CD8-positive, alpha-beta memory T cell (primary cell): ENCODE measurements around the gene WNK3. TPM values are rescaled to one million over a fixed set of nuclear protein-coding genes. Genes with fewer than 3 reads are reported as not detected.

Experiments
- CTCF ChIA-PET: fragments of 350-600 bp; sonication (Branson Sonifier 250); formaldehyde crosslinking; loops from one replicate; lab custom pipeline; 2021; ENCODE audit warnings: antibody characterized with exemption; lab: Charles Lee
- POLR2A ChIA-PET: fragments of 350-600 bp; sonication (Branson Sonifier 250); formaldehyde crosslinking; loops from one replicate; lab custom pipeline; 2021; ENCODE audit warnings: antibody characterized with exemption; lab: Charles Lee
- DNase-seq, 5 donors: peaks; one replicate each; pipeline versions ENCODE4 v3.0.0 to v3.0.0-alpha.2; 2020 to 2022; ENCODE audit warnings: mixed read lengths in 1 of 5
- H3K27ac ChIP-seq: one replicate; pipeline ENCODE4 v1.7.0; 2013; ENCODE audit warnings: low read depth, mild to moderate bottlenecking, low read length, moderate library complexity
- H3K27me3 ChIP-seq: 2 replicates; pipeline ENCODE4 v1.7.0; 2013; ENCODE audit warnings: low read length, mild to moderate bottlenecking; ENCODE audit not compliant: insufficient read depth, poor library complexity, severe bottlenecking
- H3K36me3 ChIP-seq: 2 replicates; pipeline ENCODE4 v1.7.0; 2013; ENCODE audit warnings: mild to moderate bottlenecking, low read length, moderate library complexity; ENCODE audit not compliant: insufficient read depth
- H3K4me1 ChIP-seq: 2 replicates; pipeline ENCODE4 v1.7.0; 2013; ENCODE audit warnings: mild to moderate bottlenecking, low read length, moderate library complexity; ENCODE audit not compliant: insufficient read depth
- H3K4me3 ChIP-seq: 2 replicates; pipeline ENCODE4 v1.7.0; 2013; ENCODE audit warnings: mild to moderate bottlenecking, low read length
- H3K9me3 ChIP-seq: 2 replicates; pipeline ENCODE4 v1.7.0; 2013; ENCODE audit warnings: mild to moderate bottlenecking, low read length
- H3K27ac Mint-ChIP-seq, 8 donors: one replicate each; pipeline ENCODE4 v1.8.0; 2020 to 2021; ENCODE audit warnings: mixed read lengths in 8 of 8, mild to moderate bottlenecking in 6 of 8, inconsistent platforms in 3 of 8, moderate library complexity in 3 of 8
- H3K27me3 Mint-ChIP-seq, 2 donors: one replicate each; pipeline ENCODE4 v1.8.0; 2020 to 2021; ENCODE audit warnings: mixed read lengths in 2 of 2, mild to moderate bottlenecking in 1 of 2, moderate library complexity in 1 of 2
- H3K36me3 Mint-ChIP-seq, 3 donors: one replicate each; pipeline ENCODE4 v1.8.0; 2020 to 2021; ENCODE audit warnings: mixed read lengths in 3 of 3, inconsistent platforms in 1 of 3, mild to moderate bottlenecking in 1 of 3
- H3K4me1 Mint-ChIP-seq, 3 donors: one replicate each; pipeline ENCODE4 v1.8.0; 2020 to 2021; ENCODE audit warnings: mixed read lengths in 3 of 3, inconsistent platforms in 1 of 3, mild to moderate bottlenecking in 1 of 3
- H3K4me3 Mint-ChIP-seq, 7 donors: one replicate each; pipeline ENCODE4 v1.8.0; 2020 to 2021; ENCODE audit warnings: mixed read lengths in 7 of 7, mild to moderate bottlenecking in 6 of 7, moderate library complexity in 4 of 7, inconsistent platforms in 2 of 7
- H3K9me3 Mint-ChIP-seq, 5 donors: one replicate each; pipeline ENCODE4 v1.8.0; 2020 to 2022; ENCODE audit warnings: mixed read lengths in 5 of 5, mild to moderate bottlenecking in 3 of 5, moderate library complexity in 2 of 5, inconsistent platforms in 1 of 5
- polyA plus RNA-seq: library from polyadenylated mRNA; unstranded; fragments of 300-500 nt; fragmentation: Illumina TruSeq; gene quantifications from one replicate; pipeline ENCODE4 v1.2.3, GENCODE V29; 2021
- total RNA-seq, 2 experiments: library from RNA; stranded (reverse); gene quantifications; one replicate each; pipeline ENCODE4 v1.2.3, GENCODE V29; 2021

Gene WNK3
- total and polyA plus RNA-seq, 3 experiments from 2014 or later, result 0.13 TPM

DNA sequence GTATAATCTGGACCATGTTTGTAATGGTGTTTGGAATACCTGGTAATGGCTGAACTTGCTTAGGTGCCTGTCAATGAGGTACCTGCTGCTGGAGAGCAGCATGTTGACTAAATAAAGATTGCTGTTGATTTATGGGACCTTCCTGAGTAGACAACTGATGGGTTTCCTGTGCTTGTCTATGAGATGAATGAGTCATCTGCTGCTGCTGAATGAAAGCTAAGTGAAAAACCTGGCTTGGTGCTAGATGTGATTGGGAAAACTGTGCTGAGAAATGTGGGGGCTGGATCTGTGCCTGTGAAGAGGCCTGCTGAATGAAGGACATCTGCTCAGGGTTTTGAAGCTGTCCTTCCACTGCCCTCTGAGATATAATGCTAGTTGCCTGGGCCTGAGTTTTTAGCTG, 69.6 kb downstream of the WNK3 start:
- H3K4me1 ChIP-seq, result no peaks in the 10 kb centered on the region

GRCh38 chrX:54281676-54282075, 76.2 kb downstream of the WNK3 start:
- ChIA-PET CTCF (no interaction called here), POLR2A (no interaction called here)
- no peak overlapping the region for H3K27ac ChIP-seq
- no peak overlapping the region for H3K27ac Mint-ChIP-seq
- peaks cover 0 to 3% (median 0%) of the 10 kb centered on the region in 5 donors for H3K9me3 Mint-ChIP-seq
- no peaks in the 10 kb centered on the region for H3K36me3 Mint-ChIP-seq
- H3K4me1 Mint-ChIP-seq, result no peaks in the 10 kb centered on the region
- no peak overlapping the region for H3K4me3 ChIP-seq
- H3K36me3 ChIP-seq, result no peaks in the 10 kb centered on the region
- no peaks in the 10 kb centered on the region for H3K4me1 ChIP-seq
- DNase-seq, result no peak
- peaks cover 6 to 15% of the 10 kb centered on the region in 2 donors for H3K27me3 Mint-ChIP-seq
- no peaks in the 10 kb centered on the region for H3K27me3 ChIP-seq
- no peaks in the 10 kb centered on the region for H3K9me3 ChIP-seq
- H3K4me3 Mint-ChIP-seq, result no peak overlapping the region

More for the DNA sequence above, 69.6 kb downstream of the WNK3 start:
- Mint-ChIP-seq H3K9me3 (no peaks in the 10 kb centered on the region), H3K4me1 (no peaks in the 10 kb centered on the region), H3K4me3 (no peak overlapping the region), H3K27ac (no peak overlapping the region), H3K27me3 (peaks cover 1 to 13% of the 10 kb centered on the region in 2 donors), H3K36me3 (no peaks in the 10 kb centered on the region)
- Histone ChIP-seq H3K36me3 (no peaks in the 10 kb centered on the region), H3K27ac (no peak overlapping the region), H3K9me3 (no peaks in the 10 kb centered on the region), H3K27me3 (no peaks in the 10 kb centered on the region), H3K4me3 (no peak overlapping the region)
- POLR2A ChIA-PET, result no interaction called here
- CTCF ChIA-PET, result no interaction called here
- no peak for DNase-seq

DNA sequence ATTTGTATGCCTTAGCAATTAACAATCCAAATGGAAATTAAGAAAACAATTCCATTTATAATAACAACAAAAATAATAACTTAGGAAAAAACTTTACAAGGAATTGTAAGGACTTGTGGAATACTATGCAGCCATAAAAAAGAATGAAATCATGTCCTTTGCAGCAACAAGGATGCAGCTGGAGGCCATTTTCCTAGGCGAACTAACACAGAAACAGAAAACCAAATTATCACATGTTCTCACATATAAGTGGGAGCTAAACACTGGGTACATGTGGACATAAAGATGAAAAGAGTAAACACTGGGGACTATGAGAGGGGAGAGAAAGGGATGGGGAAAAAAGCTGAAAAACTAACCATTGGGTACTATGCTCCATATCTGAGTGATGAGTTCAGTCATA, 77.4 kb downstream of the WNK3 start:
- H3K36me3 ChIP-seq, result no peaks in the 10 kb centered on the region
- DNase-seq, result no peak
- H3K36me3 Mint-ChIP-seq, result no peaks in the 10 kb centered on the region
- ChIA-PET CTCF (no interaction called here), POLR2A (no interaction called here)
- H3K4me1 ChIP-seq, result no peaks in the 10 kb centered on the region
- peaks cover 0 to 3% (median 0%) of the 10 kb centered on the region in 5 donors for H3K9me3 Mint-ChIP-seq
- H3K27me3 ChIP-seq, result no peaks in the 10 kb centered on the region
- H3K27ac ChIP-seq, result no peak overlapping the region
- no peak overlapping the region for H3K4me3 ChIP-seq
- H3K4me1 Mint-ChIP-seq, result no peaks in the 10 kb centered on the region
- peaks cover 6 to 15% of the 10 kb centered on the region in 2 donors for H3K27me3 Mint-ChIP-seq
- no peaks in the 10 kb centered on the region for H3K9me3 ChIP-seq
- H3K4me3 Mint-ChIP-seq, result no peak overlapping the region
- H3K27ac Mint-ChIP-seq, result no peak overlapping the region

DNA sequence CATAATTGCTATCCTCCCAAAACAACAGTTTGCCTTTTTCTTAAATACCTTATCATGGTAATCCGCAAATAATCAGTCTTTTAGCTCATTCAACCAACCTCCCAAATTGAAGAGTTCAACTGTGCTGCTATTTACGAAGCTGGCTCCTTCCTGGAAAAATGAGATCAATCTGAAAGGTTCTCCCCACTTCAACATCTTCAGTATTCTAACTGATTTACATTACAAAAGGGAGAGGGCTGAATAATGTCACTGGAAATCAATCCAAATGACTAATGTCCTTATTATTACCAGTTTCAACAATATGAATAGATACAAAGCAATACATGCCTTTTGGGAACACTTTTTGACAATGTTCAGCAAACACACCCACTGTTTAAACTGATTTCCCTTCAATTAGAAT, 86.2 kb downstream of the WNK3 start:
- Mint-ChIP-seq H3K4me3 (no peak overlapping the region), H3K27ac (no peak overlapping the region), H3K27me3 (peaks cover 0 to 9% of the 10 kb centered on the region in 2 donors), H3K36me3 (no peaks in the 10 kb centered on the region), H3K4me1 (no peaks in the 10 kb centered on the region), H3K9me3 (no peaks in the 10 kb centered on the region)
- no peak overlapping the region for H3K4me3 ChIP-seq
- H3K4me1 ChIP-seq, result no peaks in the 10 kb centered on the region
- no peaks in the 10 kb centered on the region for H3K36me3 ChIP-seq
- H3K9me3 ChIP-seq, result no peaks in the 10 kb centered on the region
- H3K27ac ChIP-seq, result no peak overlapping the region
- POLR2A ChIA-PET, result no interaction called here
- H3K27me3 ChIP-seq, result no peaks in the 10 kb centered on the region
- CTCF ChIA-PET, result no interaction called here
- no peak for DNase-seq

DNA sequence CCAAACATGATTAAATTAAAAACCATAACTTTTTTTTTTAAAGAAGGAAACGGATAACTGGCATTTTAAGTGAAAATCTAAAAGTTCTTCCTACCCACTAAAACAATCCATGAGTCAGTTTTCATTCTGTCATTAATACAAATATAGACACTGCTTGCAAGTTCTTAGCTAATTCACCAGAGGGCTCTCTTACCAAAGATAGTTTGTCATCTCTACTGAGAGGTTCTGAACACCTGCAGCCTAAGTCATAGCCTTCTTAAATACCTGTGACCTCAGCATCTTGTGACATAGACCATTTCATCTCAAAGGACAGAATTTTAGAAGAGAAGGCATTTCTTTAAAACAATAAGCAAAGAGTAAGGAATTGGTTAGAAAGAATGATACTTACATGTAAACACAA, 109.5 kb downstream of the WNK3 start:
- no peak for DNase-seq
- Mint-ChIP-seq H3K27me3 (peaks cover 8 to 12% of the 10 kb centered on the region in 2 donors), H3K36me3 (no peaks in the 10 kb centered on the region), H3K4me3 (no peak overlapping the region), H3K4me1 (no peaks in the 10 kb centered on the region), H3K27ac (no peak overlapping the region), H3K9me3 (no peaks in the 10 kb centered on the region)
- Histone ChIP-seq H3K4me3 (no peak overlapping the region), H3K36me3 (no peaks in the 10 kb centered on the region), H3K27me3 (no peaks in the 10 kb centered on the region), H3K4me1 (no peaks in the 10 kb centered on the region), H3K27ac (no peak overlapping the region), H3K9me3 (no peaks in the 10 kb centered on the region)
- POLR2A ChIA-PET, result no interaction called here
- CTCF ChIA-PET, result no interaction called here

GRCh38 chrX:54246866-54247265, 111.0 kb downstream of the WNK3 start:
- H3K4me3 Mint-ChIP-seq, result no peak overlapping the region
- no peaks in the 10 kb centered on the region for H3K36me3 Mint-ChIP-seq
- Histone ChIP-seq H3K27me3 (no peaks in the 10 kb centered on the region), H3K9me3 (no peaks in the 10 kb centered on the region), H3K4me1 (no peaks in the 10 kb centered on the region), H3K27ac (no peak overlapping the region), H3K36me3 (no peaks in the 10 kb centered on the region), H3K4me3 (no peak overlapping the region)
- H3K27ac Mint-ChIP-seq, result no peak overlapping the region
- DNase-seq, result no peak
- ChIA-PET CTCF (no interaction called here), POLR2A (no interaction called here)
- H3K9me3 Mint-ChIP-seq, result no peaks in the 10 kb centered on the region
- no peaks in the 10 kb centered on the region for H3K4me1 Mint-ChIP-seq
- H3K27me3 Mint-ChIP-seq, result peaks cover 8 to 12% of the 10 kb centered on the region in 2 donors

DNA sequence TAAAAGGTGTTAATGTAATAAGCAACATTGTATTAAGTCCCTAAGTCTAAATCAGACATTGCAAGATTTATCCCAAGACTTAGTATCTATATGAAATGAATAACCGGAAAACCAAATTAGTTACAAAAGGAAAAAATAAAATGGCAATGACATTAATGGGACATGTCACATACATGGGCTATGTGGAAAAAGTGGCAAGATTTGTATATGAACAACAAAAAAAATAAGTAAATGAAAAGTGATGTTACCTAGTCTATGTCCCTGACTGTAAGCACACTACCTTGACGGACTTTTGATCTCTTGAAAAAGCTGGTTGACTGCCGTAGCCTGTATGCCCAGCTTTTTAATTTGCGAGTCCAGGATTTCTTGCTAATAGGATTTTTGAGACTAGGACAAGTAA, 119.3 kb downstream of the WNK3 start:
- Histone ChIP-seq H3K27ac (no peak overlapping the region), H3K9me3 (no peaks in the 10 kb centered on the region), H3K4me3 (no peak overlapping the region), H3K36me3 (no peaks in the 10 kb centered on the region), H3K4me1 (no peaks in the 10 kb centered on the region), H3K27me3 (no peaks in the 10 kb centered on the region)
- no peak for DNase-seq
- Mint-ChIP-seq H3K4me3 (no peak overlapping the region), H3K4me1 (no peaks in the 10 kb centered on the region), H3K9me3 (peaks cover 0 to 8% (median 6%) of the 10 kb centered on the region in 5 donors), H3K27ac (no peak overlapping the region), H3K27me3 (peaks cover 7 to 24% of the 10 kb centered on the region in 2 donors), H3K36me3 (no peaks in the 10 kb centered on the region)
- CTCF ChIA-PET, result no interaction called here
- POLR2A ChIA-PET, result no interaction called here

GRCh38 chrX:54237014-54237413, 120.8 kb downstream of the WNK3 start:
- no peaks in the 10 kb centered on the region for H3K36me3 Mint-ChIP-seq
- no peak overlapping the region for H3K27ac ChIP-seq

More at GRCh38 chrX:54237014-54237413, 120.8 kb downstream of the WNK3 start:
- peaks cover 0 to 8% (median 6%) of the 10 kb centered on the region in 5 donors for H3K9me3 Mint-ChIP-seq
- Histone ChIP-seq H3K36me3 (no peaks in the 10 kb centered on the region), H3K4me3 (no peak overlapping the region), H3K27me3 (no peaks in the 10 kb centered on the region), H3K9me3 (no peaks in the 10 kb centered on the region), H3K4me1 (no peaks in the 10 kb centered on the region)
- H3K4me1 Mint-ChIP-seq, result no peaks in the 10 kb centered on the region
- ChIA-PET POLR2A (no interaction called here), CTCF (interaction anchor here (0.6 kb wide), 1 partner anchor 144 kb away, joined by 3 read pairs; no protein-coding TSS in a partner anchor)
- no peak for DNase-seq
- H3K4me3 Mint-ChIP-seq, result no peak overlapping the region
- peaks cover 7 to 24% of the 10 kb centered on the region in 2 donors for H3K27me3 Mint-ChIP-seq
- H3K27ac Mint-ChIP-seq, result no peak overlapping the region
